Gastroesophageal sphincter (tissue), 4 donors: Measurements from ENCODE around the gene TFE3. TPM values are rescaled to one million over a fixed set of nuclear protein-coding genes. Genes with fewer than 3 reads are reported as not detected.
"Not testable (repeated sequence)": the region's sequence is repeated elsewhere in the genome, so short reads cannot be mapped to it uniquely, and the experiment has no call there.

Experiments used
- ATAC-seq: fragments of 150-250 bp; one replicate; pipeline ENCODE4 v1.9.1; 2016; ENCODE audit warnings: mild to moderate bottlenecking, moderate library complexity
- H3K27ac ChIP-seq, 4 donors: fragments of 200-600 bp; sonication (generic) in 3 of 4; 1 replicate in 3 of 4; 2 replicates in 1 of 4; pipeline ENCODE4 v1.5.1; 2016 to 2019
- H3K27me3 ChIP-seq: fragments of 200-600 bp; sonication (generic); one replicate; pipeline ENCODE4 v1.5.1; 2019
- H3K36me3 ChIP-seq, 2 donors: fragments of 200-600 bp; sonication (generic); one replicate each; pipeline ENCODE4 v1.5.1; 2019; ENCODE audit warnings: control low read depth in 1 of 2
- H3K4me1 ChIP-seq, 3 donors: fragments of 200-600 bp; sonication (generic); 1 replicate in 2 of 3; 2 replicates in 1 of 3; pipeline ENCODE4 v1.5.1; 2016 to 2019; ENCODE audit warnings: control low read depth in 2 of 3
- H3K4me3 ChIP-seq, 2 donors: fragments of 200-600 bp; sonication (generic); one replicate each; pipeline ENCODE4 v1.5.1; 2019; ENCODE audit warnings: mild to moderate bottlenecking in 1 of 2, moderate library complexity in 1 of 2
- H3K9me3 ChIP-seq, 3 donors: fragments of 200-600 bp; sonication (generic); one replicate each; pipeline ENCODE4 v1.5.1; 2017 to 2019; ENCODE audit warnings: control low read depth in 2 of 3
- CTCF ChIP-seq, 4 experiments: fragments of 200-600 bp in 2 of 4; fragments of 450-650 bp in 2 of 4; sonication (generic) in 1 of 4; IDR thresholded peaks; one replicate each; pipeline ENCODE4 v1.5.1; 2017 to 2019; ENCODE audit warnings: antibody characterized with exemption in 4 of 4, mild to moderate bottlenecking in 2 of 4, moderate library complexity in 2 of 4
- EP300 ChIP-seq: sonication (generic); formaldehyde crosslinking; IDR thresholded peaks from one replicate; pipeline ENCODE4 v1.6.1; 2017; ENCODE audit warnings: antibody characterized with exemption, mild to moderate bottlenecking
- POLR2A ChIP-seq, 2 donors: fragments of 450-650 bp; IDR thresholded peaks; one replicate each; pipeline ENCODE4 v1.6.1; 2017; ENCODE audit warnings: antibody characterized with exemption in 2 of 2, mild to moderate bottlenecking in 2 of 2, moderate library complexity in 1 of 2
- POLR2AphosphoS5 ChIP-seq: sonication (generic); formaldehyde crosslinking; IDR thresholded peaks from one replicate; pipeline ENCODE4 v1.6.1; 2017; ENCODE audit warnings: antibody characterized with exemption
- WGBS, 2 donors: methylation state at CpG; one replicate each; pipeline ENCODE4 v1.1.5; 2018; ENCODE audit warnings: low coverage in 1 of 2; 5-methylcytosine and 5-hydroxymethylcytosine counted together
- small RNA-seq, 4 donors: library from RNA; depleted of rRNA; stranded (forward); fragments of <200 nt; gene quantifications; one replicate each; pipeline ENCODE3, GENCODE V24; 2016
- total RNA-seq, 4 donors: library from RNA; depleted of rRNA; stranded (reverse); fragments of >200 nt; gene quantifications; one replicate each; pipeline ENCODE4 v1.1.0, GENCODE V29; 2016

The TFE3 gene
- total RNA-seq, 4 donors from 2014 or later = 85.8 to 165 (median 107) TPM

DNA sequence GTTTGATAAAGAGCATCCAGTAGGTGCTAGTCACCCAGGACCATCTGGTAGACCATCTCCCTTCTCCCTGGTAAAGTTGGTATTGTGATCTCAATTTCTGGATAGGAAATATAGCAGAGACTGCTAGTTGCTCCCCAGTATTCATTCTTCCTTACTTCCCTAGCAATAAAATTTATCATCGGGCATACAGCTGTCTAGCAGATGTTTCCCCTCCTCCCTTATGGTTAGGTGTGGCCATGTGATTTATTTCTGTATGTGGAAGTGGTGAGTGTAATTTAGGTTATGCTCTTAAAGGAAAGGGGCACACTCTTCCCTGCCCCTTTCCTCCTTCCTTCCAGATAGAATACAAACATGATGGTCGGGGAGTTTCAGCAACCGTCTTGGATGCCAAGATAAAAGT is 59.3 kb downstream of the TFE3 start:
- no peaks in the 10 kb centered on the region for H3K4me1 ChIP-seq
- no peak overlapping the region for H3K27ac ChIP-seq
- H3K9me3 ChIP-seq = no peaks in the 10 kb centered on the region
- 86 to 90% methylated on average over 2 of the region's 3 CpGs for WGBS, 2 donors
- no peak overlapping the region for H3K4me3 ChIP-seq
- no peak for TF ChIP-seq CTCF (IDR thresholded peaks at IDR 0.05)
- TF ChIP-seq EP300 = no peak
- no peak for TF ChIP-seq POLR2A (IDR thresholded peaks at IDR 0.05)
- no peak for TF ChIP-seq POLR2AphosphoS5
- H3K36me3 ChIP-seq = peaks cover 0 to 90% of the 10 kb centered on the region in 2 donors
- H3K27me3 ChIP-seq = no peaks in the 10 kb centered on the region
- no peak for ATAC-seq

- no peak overlapping the region for H3K27ac ChIP-seq
- ATAC-seq = no peak
- no peaks in the 10 kb centered on the region for H3K4me1 ChIP-seq
- H3K27me3 ChIP-seq = no peaks in the 10 kb centered on the region
- no peak for TF ChIP-seq EP300
- no peak for TF ChIP-seq POLR2AphosphoS5
- no peak for TF ChIP-seq POLR2A (IDR thresholded peaks at IDR 0.05)
- TF ChIP-seq CTCF (IDR thresholded peaks at IDR 0.05) = no peak
- H3K4me3 ChIP-seq = no peak overlapping the region
- 91% methylated on average over 11 of the region's 17 CpGs; no CpG with 5 or more reads in 1 of the 2 donors for WGBS, 2 donors
- no peaks in the 10 kb centered on the region for H3K9me3 ChIP-seq
- H3K36me3 ChIP-seq = peaks cover 0 to 91% of the 10 kb centered on the region in 2 donors
Observed at GRCh38 chrX:48983081-48983480, 60.1 kb downstream of the TFE3 start.

DNA sequence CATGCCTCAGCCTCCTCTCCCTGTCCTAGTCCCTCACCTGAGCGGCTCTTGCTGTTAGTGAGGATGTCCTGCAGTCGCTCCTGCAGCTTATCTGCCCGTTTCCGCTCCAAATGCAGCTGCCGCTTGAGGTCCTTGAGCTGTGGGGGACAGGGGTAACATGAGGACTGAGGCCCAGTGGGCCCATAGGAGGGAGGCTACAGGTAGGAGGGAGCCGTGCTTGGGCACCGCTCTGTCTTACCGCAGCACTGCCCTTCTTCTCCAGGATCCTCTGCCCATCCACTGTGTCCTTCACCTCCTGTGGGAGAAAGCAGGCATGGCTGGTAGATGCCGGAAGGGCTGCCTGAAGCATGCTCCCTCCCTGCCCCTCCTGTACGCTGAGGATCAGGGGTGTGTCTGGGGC is 62.0 kb downstream of the TFE3 start:
- Histone ChIP-seq H3K4me3 (no peak overlapping the region), H3K9me3 (no peaks in the 10 kb centered on the region), H3K27ac (no peak overlapping the region), H3K27me3 (no peaks in the 10 kb centered on the region), H3K4me1 (no peaks in the 10 kb centered on the region), H3K36me3 (peaks cover 0 to 94% of the 10 kb centered on the region in 2 donors)
- ATAC-seq = no peak
- WGBS, 2 donors = 67% methylated on average over 3 of the region's 10 CpGs; no CpG with 5 or more reads in 1 of the 2 donors
- TF ChIP-seq POLR2A (IDR thresholded peaks at IDR 0.05) = no peak
- TF ChIP-seq EP300 = no peak
- no peak for TF ChIP-seq CTCF (IDR thresholded peaks at IDR 0.05)
- no peak for TF ChIP-seq POLR2AphosphoS5

- WGBS, 2 donors = 66 to 81% methylated on average over 8 to 9 of the region's 10 CpGs
- ATAC-seq, H3K4me1 ChIP-seq, H3K9me3 ChIP-seq, H3K4me3 ChIP-seq, H3K27me3 ChIP-seq, H3K27ac ChIP-seq: not testable (repeated sequence)
- peaks cover 0 to 94% of the 10 kb centered on the region in 2 donors for H3K36me3 ChIP-seq
Observed at GRCh38 chrX:48980341-48980740, 62.8 kb downstream of the TFE3 start.

Small RNA genes lying within 50 kb of the gene (small RNA-seq; reads per million reads assigned to genes)
- 0 to 0.27 (median 0.04) reads per million in 4 donors for gene RNU4-52P

Other genes starting within 250 kb of the TFE3 start
- 10 to 100 TPM; 50.7 to 66.8 (median 56.9) TPM for gene HDAC6, start 241.3 kb downstream of the TFE3 start, total RNA-seq
- not detected for gene ERAS, start 216.8 kb downstream of the TFE3 start, total RNA-seq
- 10 to 100 TPM in 1 of 4 donors, 1 to 10 TPM in 3; 2.3 to 10.6 (median 5.5) TPM for gene PCSK1N, start 207.7 kb downstream of the TFE3 start, total RNA-seq
- 10 to 100 TPM; 38.0 to 57.7 (median 39.5) TPM for gene TIMM17B, start 145.6 kb downstream of the TFE3 start, total RNA-seq
- gene PQBP1, start 145.4 kb downstream of the TFE3 start, total RNA-seq = 10 to 100 TPM; 47.8 to 79.8 (median 69.4) TPM
- gene SLC35A2, start 131.7 kb downstream of the TFE3 start, total RNA-seq = 10 to 100 TPM in 3 of 4 donors, 1 to 10 TPM in 1; 8.1 to 12.8 (median 11.9) TPM
- 1 to 10 TPM; 4.7 to 7.4 (median 7.0) TPM for gene PIM2, start 124.3 kb downstream of the TFE3 start, total RNA-seq
- gene OTUD5, start 85.8 kb downstream of the TFE3 start, total RNA-seq = 10 to 100 TPM; 36.8 to 54.3 (median 47.7) TPM
- gene KCND1, start 71.5 kb downstream of the TFE3 start, total RNA-seq = 1 to 10 TPM in 3 of 4 donors, under 1 TPM in 1; 0.78 to 2.7 (median 1.7) TPM
- 10 to 100 TPM; 28.1 to 62.6 (median 33.9) TPM for gene GRIPAP1, start 41.1 kb downstream of the TFE3 start, total RNA-seq
- gene CCDC120, start 15.6 kb upstream of the TFE3 start, total RNA-seq = 1 to 10 TPM; 1.1 to 4.7 (median 2.5) TPM
- gene PRAF2, start 30.6 kb upstream of the TFE3 start, total RNA-seq = 10 to 100 TPM in 3 of 4 donors, 1 to 10 TPM in 1; 9.6 to 20.9 (median 17.2) TPM
- gene WDR45, start 36.5 kb upstream of the TFE3 start, total RNA-seq = 100 to 1,000 TPM in 1 of 4 donors, 10 to 100 TPM in 3; 60.8 to 101 (median 80.9) TPM
- 10 to 100 TPM; 28.2 to 34.1 (median 31.5) TPM for gene GPKOW, start 80.4 kb upstream of the TFE3 start, total RNA-seq
- gene MAGIX, start 119.4 kb upstream of the TFE3 start, total RNA-seq = 1 to 10 TPM in 3 of 4 donors, under 1 TPM in 1; 0.69 to 4.6 (median 3.1) TPM
- 10 to 100 TPM; 57.9 to 78.7 (median 67.9) TPM for gene PLP2, start 128.5 kb upstream of the TFE3 start, total RNA-seq
- gene PRICKLE3, start 143.0 kb upstream of the TFE3 start, total RNA-seq = 10 to 100 TPM in 2 of 4 donors, 1 to 10 TPM in 2; 6.2 to 15.9 (median 9.6) TPM
- 10 to 100 TPM in 1 of 4 donors, 1 to 10 TPM in 3; 2.9 to 10.5 (median 5.4) TPM for gene SYP, start 156.8 kb upstream of the TFE3 start, total RNA-seq
- 1 to 10 TPM in 1 of 4 donors, not detected in 3; 1.7 TPM for gene CACNA1F, start 190.0 kb upstream of the TFE3 start, total RNA-seq
- gene CCDC22, start 192.1 kb upstream of the TFE3 start, total RNA-seq = 10 to 100 TPM; 10.7 to 17.9 (median 14.1) TPM
- under 1 TPM in 1 of 4 donors, not detected in 3; 0.22 TPM for gene FOXP3, start 221.4 kb upstream of the TFE3 start, total RNA-seq
- gene PPP1R3F, start 226.4 kb upstream of the TFE3 start, total RNA-seq = 10 to 100 TPM; 12.0 to 27.5 (median 17.0) TPM